Measurements from ENCODE around the gene NTF3. TPM values are rescaled to one million over a fixed set of nuclear protein-coding genes. Genes with fewer than 3 reads are reported as not detected.

The NTF3 gene
- total RNA-seq, 6 donors from 2014 or later: 0.46 to 0.71 (median 0.54) TPM; not detected in 3

GRCh38 chr12:5518584-5519365, 86.9 kb downstream of the NTF3 start:
- H3K27ac ChIP-seq: no peak overlapping the region
- H3K4me3 ChIP-seq: no peak overlapping the region
- no peaks in the 10 kb centered on the region for H3K27me3 ChIP-seq
- WGBS, 2 donors: 89 to 91% methylated on average over 6 to 8 of the region's 8 CpGs
- DNase-seq (no peak), ATAC-seq (ENCODE audit: low FRiP score in 2 of 2) (no peak)
- H3K4me1 ChIP-seq: peaks cover 0 to 4% (median 0%) of the 10 kb centered on the region in 4 donors
- TF ChIP-seq POLR2A (IDR thresholded peaks at IDR 0.05): no peak
- H3K36me3 ChIP-seq: no peaks in the 10 kb centered on the region
- no peaks in the 10 kb centered on the region for H3K9me3 ChIP-seq

GRCh38 chr12:5520037-5520436, 88.1 kb downstream of the NTF3 start:
- no peak overlapping the region for H3K4me3 ChIP-seq
- no peak for ATAC-seq (ENCODE audit: low FRiP score in 2 of 2)
- no peak overlapping the region for H3K27ac ChIP-seq
- peaks cover 0 to 4% (median 0%) of the 10 kb centered on the region in 4 donors for H3K4me1 ChIP-seq
- 80 to 94% methylated on average over 4 of the region's 4 CpGs for WGBS, 2 donors
- no peak for TF ChIP-seq POLR2A (IDR thresholded peaks at IDR 0.05)
- no peak for TF ChIP-seq CTCF (IDR thresholded peaks at IDR 0.05)
- no peak for TF ChIP-seq EP300 (IDR thresholded peaks at IDR 0.05)
- no peaks in the 10 kb centered on the region for H3K36me3 ChIP-seq
- no peaks in the 10 kb centered on the region for H3K9me3 ChIP-seq
- no peaks in the 10 kb centered on the region for H3K27me3 ChIP-seq
- no peak for DNase-seq

- Histone ChIP-seq H3K27ac (no peak overlapping the region), H3K9me3 (no peaks in the 10 kb centered on the region), H3K4me1 (peaks cover 0 to 4% (median 0%) of the 10 kb centered on the region in 4 donors), H3K36me3 (no peaks in the 10 kb centered on the region), H3K4me3 (no peak overlapping the region), H3K27me3 (no peaks in the 10 kb centered on the region)
- no peak for TF ChIP-seq EP300 (IDR thresholded peaks at IDR 0.05)
- TF ChIP-seq POLR2AphosphoS5 (IDR thresholded peaks at IDR 0.05): no peak
- TF ChIP-seq CTCF (IDR thresholded peaks at IDR 0.05): no peak
- TF ChIP-seq POLR2A (IDR thresholded peaks at IDR 0.05): no peak
- no peak for ATAC-seq (ENCODE audit: low FRiP score in 2 of 2)
- DNase-seq: no peak
- WGBS, 2 donors: 97 to 100% methylated on average over 3 to 5 of the region's 5 CpGs
Observed at GRCh38 chr12:5520831-5521230, 88.9 kb downstream of the NTF3 start.

GRCh38 chr12:5521456-5522325, 89.8 kb downstream of the NTF3 start:
- DNase-seq (no peak), ATAC-seq (ENCODE audit: low FRiP score in 2 of 2) (no peak)
- H3K27me3 ChIP-seq: no peaks in the 10 kb centered on the region
- WGBS, 2 donors: 92 to 95% methylated on average over 20 of the region's 20 CpGs
- no peaks in the 10 kb centered on the region for H3K9me3 ChIP-seq
- peaks cover 0 to 4% (median 0%) of the 10 kb centered on the region in 4 donors for H3K4me1 ChIP-seq
- no peaks in the 10 kb centered on the region for H3K36me3 ChIP-seq
- H3K4me3 ChIP-seq: no peak overlapping the region
- TF ChIP-seq CTCF (IDR thresholded peaks at IDR 0.05) (no peak), POLR2AphosphoS5 (IDR thresholded peaks at IDR 0.05) (no peak), POLR2A (IDR thresholded peaks at IDR 0.05) (no peak), EP300 (IDR thresholded peaks at IDR 0.05) (no peak)
- H3K27ac ChIP-seq: no peak overlapping the region

Data from upper lobe of left lung (tissue), 6 donors.